Esophagus muscularis mucosa (tissue), 4 donors: ENCODE measurements around the gene ZNF439.
"Not testable (repeated sequence)": the region's sequence is repeated elsewhere in the genome, so short reads cannot be mapped to it uniquely, and the experiment has no call there.

ENCODE experiments used
- CTCF ChIP-seq, 3 experiments: fragments of 200-600 bp in 2 of 3; fragments of 450-650 bp in 1 of 3; sonication (generic) in 2 of 3; IDR thresholded peaks; one replicate each; pipeline ENCODE4 v1.5.1; 2017 to 2019; ENCODE audit warnings: antibody characterized with exemption in 3 of 3, mild to moderate bottlenecking in 2 of 3, moderate library complexity in 1 of 3
- EP300 ChIP-seq: sonication (generic); formaldehyde crosslinking; IDR thresholded peaks from one replicate; pipeline ENCODE4 v1.6.1; 2017; ENCODE audit warnings: antibody characterized with exemption
- POLR2A ChIP-seq: fragments of 450-650 bp; IDR thresholded peaks from one replicate; pipeline ENCODE4 v1.6.1; 2017; ENCODE audit warnings: antibody characterized with exemption, moderate library complexity, mild to moderate bottlenecking, low read depth

- TF ChIP-seq CTCF (IDR thresholded peaks at IDR 0.05); POLR2A; EP300: not testable (repeated sequence)
These were observed 12.9 kb upstream of the ZNF439 start for GRCh38 chr19:11835626-11836066.
